ENCODE measurements around the gene FUT2.

Gene FUT2

GRCh38 chr19:48751845-48752495, 56.2 kb downstream of the FUT2 start:
- no peak for DNase-seq (ENCODE audit: low read depth)

DNA sequence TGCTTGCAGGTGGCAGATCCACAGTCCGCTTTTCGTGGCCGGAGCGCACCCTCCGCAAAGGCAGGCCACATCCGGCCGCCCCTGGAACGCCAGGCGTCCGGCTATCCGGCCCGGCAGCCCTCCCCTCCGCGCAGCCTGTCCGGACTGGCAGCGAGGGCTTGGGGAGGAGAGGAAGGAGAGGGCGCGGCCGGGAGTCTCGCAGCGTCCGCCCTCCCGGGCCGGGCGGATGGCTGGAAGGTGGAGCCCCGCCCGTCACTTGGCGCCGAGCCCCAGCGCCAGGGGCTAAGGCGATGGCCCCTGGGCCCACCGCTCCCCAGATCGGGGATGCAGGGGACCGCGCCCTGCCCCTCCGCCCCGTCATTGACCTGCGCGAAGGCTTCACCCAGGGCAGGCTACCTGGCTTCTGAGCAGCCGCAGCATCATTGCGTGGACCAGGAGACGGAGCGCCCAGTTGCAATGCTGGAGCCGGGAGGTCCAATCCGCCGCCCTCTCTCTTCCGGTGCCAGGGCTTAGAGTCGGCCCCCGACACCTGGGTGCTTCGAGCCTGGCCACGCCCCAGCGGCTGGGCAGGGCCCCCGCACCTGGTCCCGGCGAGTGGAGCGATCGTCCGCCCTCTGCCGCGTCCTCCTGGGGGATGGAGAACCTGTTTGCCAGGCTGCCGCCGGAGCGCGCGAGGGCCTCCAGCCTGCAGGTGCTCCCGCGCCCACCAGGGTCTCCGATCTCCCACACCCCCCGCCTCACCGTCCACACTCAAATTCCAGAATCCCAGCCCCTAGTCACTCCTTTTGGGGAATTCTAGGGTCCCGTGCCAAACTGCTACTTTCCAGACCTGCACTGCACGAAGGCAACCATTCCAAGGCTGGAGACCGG, 57.0 kb downstream of the FUT2 start, which contains the start of gene FUT1:
Gene FUT1, minus strand, starts transcription at position 146 of the 870 bp plus-strand sequence. CDS start 1,360 bp downstream, outside the sequence.
- DNase-seq (ENCODE audit: low read depth) = peak; percentile 15

DNA sequence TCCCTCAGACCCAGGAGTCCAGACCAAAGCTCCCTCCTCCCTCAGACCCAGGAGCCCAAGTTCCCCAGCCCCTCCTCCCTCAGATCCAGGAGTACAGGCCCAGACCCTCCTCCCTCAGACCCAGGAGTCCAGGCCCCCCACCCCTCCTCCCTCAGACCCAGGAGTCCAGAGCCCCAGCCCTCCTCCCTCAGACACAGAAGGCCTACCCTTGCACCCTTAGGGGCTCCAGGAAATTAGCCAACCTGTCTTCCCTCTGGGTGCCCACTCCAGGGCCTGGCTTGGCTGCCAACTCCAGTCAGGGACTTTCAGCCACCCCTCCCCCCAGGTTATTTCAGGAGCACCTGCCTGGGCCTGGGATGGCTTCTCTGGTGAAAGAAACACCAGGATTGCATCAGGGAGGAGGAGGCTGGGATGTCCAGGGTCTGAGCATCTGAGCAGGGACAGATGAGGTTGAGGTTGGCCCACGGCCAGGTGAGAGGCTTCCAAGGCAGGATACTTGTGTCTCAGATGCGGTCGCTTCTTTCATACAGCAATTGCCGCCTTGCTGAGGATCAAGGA, 59.4 kb downstream of the FUT2 start, which contains the start of gene FGF21:
Gene FGF21, plus strand, starts transcription at position 441 of the 558 bp plus-strand sequence. CDS start 713 bp downstream, outside the sequence.
- no peak for DNase-seq (ENCODE audit: low read depth)

Measured in activated T-helper 1 cell treated with Interleukin-2 at 50 U/mL for 16 hours (primary cell).